CD14-positive monocyte (primary cell): Measurements from ENCODE around the gene NMUR1. TPM values are rescaled to one million over a fixed set of nuclear protein-coding genes. Genes with fewer than 3 reads are reported as not detected.
A peak's percentile ranks its signal among the peaks of the same experiment; 100 is the strongest.
"Not testable (repeated sequence)": the region's sequence is repeated elsewhere in the genome, so short reads cannot be mapped to it uniquely, and the experiment has no call there.

Experiments used
- DNase-seq, 3 donors: peaks; one replicate each; pipeline ENCODE4 v3.0.0-alpha.2; 2011 to 2022
- H2AFZ ChIP-seq: 2 replicates; pipeline ENCODE4 v1.6.0; 2012; ENCODE audit warnings: mild to moderate bottlenecking, low read depth, low read length, inconsistent platforms; ENCODE audit not compliant: insufficient read depth, poor library complexity, severe bottlenecking
- H3K27ac ChIP-seq, 2 donors: 1 replicate in 1 of 2; 2 replicates in 1 of 2; pipeline ENCODE4 v1.5.1; 2012 to 2013; ENCODE audit warnings: low read length in 2 of 2, control low read depth in 1 of 2, inconsistent platforms in 1 of 2, low read depth in 1 of 2, mild to moderate bottlenecking in 1 of 2
- H3K27me3 ChIP-seq, 2 donors: one replicate each; pipeline versions ENCODE4 v1.6.0 to v1.6.1; 2011 to 2013; ENCODE audit warnings: low read length in 2 of 2; ENCODE audit not compliant: control insufficient read depth in 2 of 2, insufficient read depth in 2 of 2
- H3K36me3 ChIP-seq, 2 donors: replicated peaks in 1 of 2; 1 replicate in 1 of 2; 2 replicates in 1 of 2; pipeline versions ENCODE4 v1.5.1 to v1.6.1; 2012 to 2013; ENCODE audit warnings: low read length in 2 of 2, control low read depth in 1 of 2, inconsistent platforms in 1 of 2, mild to moderate bottlenecking in 1 of 2; ENCODE audit not compliant: insufficient read depth in 2 of 2, control insufficient read depth in 1 of 2
- H3K4me1 ChIP-seq, 2 donors: 1 replicate in 1 of 2; 2 replicates in 1 of 2; pipeline versions ENCODE4 v1.5.1 to v1.6.1; 2012 to 2013; ENCODE audit warnings: low read length in 2 of 2, control low read depth in 1 of 2, inconsistent platforms in 1 of 2, mild to moderate bottlenecking in 1 of 2, moderate library complexity in 1 of 2; ENCODE audit not compliant: insufficient read depth in 2 of 2, control insufficient read depth in 1 of 2
- H3K4me2 ChIP-seq: replicated peaks from 2 replicates; pipeline ENCODE3; 2012; ENCODE audit warnings: low read length, moderate library complexity, mild to moderate bottlenecking; ENCODE audit not compliant: poor library complexity, severe bottlenecking; ENCODE audit errors: extremely low read depth
- H3K4me3 ChIP-seq, 3 experiments: fragments of 200-600 bp in 1 of 3; sonication (generic) in 1 of 3; replicated peaks in 1 of 3; 1 replicate in 2 of 3; 2 replicates in 1 of 3; pipeline ENCODE4 v1.5.1; 2011 to 2013; ENCODE audit warnings: low read length in 3 of 3, mild to moderate bottlenecking in 3 of 3, control low read depth in 2 of 3, low read depth in 2 of 3, inconsistent platforms in 1 of 3, moderate library complexity in 1 of 3
- H3K79me2 ChIP-seq: 2 replicates; pipeline ENCODE4 v1.6.0; 2012; ENCODE audit warnings: mild to moderate bottlenecking, control low read depth, inconsistent platforms, low read length, moderate library complexity; ENCODE audit not compliant: insufficient read depth
- H3K9ac ChIP-seq: 2 replicates; pipeline ENCODE4 v1.6.0; 2017; ENCODE audit warnings: low read length, mild to moderate bottlenecking; ENCODE audit not compliant: insufficient read depth, poor library complexity, severe bottlenecking
- H3K9me3 ChIP-seq, 2 donors: replicated peaks in 1 of 2; 1 replicate in 1 of 2; 2 replicates in 1 of 2; pipeline versions ENCODE4 v1.5.1 to v1.6.1; 2012 to 2013; ENCODE audit warnings: low read length in 2 of 2, control low read depth in 1 of 2; ENCODE audit not compliant: control insufficient read depth in 1 of 2, insufficient read depth in 1 of 2
- H4K20me1 ChIP-seq: 2 replicates; pipeline ENCODE4 v1.6.0; 2012; ENCODE audit warnings: mild to moderate bottlenecking, low read length, control low read depth, moderate library complexity; ENCODE audit not compliant: insufficient read depth
- H3K27ac Mint-ChIP-seq, 7 donors: one replicate each; pipeline ENCODE4 v1.8.0; 2020; ENCODE audit warnings: mild to moderate bottlenecking in 7 of 7, mixed read lengths in 7 of 7, moderate library complexity in 6 of 7, inconsistent platforms in 2 of 7
- H3K27me3 Mint-ChIP-seq, 3 donors: one replicate each; pipeline ENCODE4 v1.8.0; 2021 to 2022; ENCODE audit warnings: low read depth in 3 of 3, mild to moderate bottlenecking in 3 of 3, mixed read lengths in 3 of 3, moderate library complexity in 3 of 3, inconsistent platforms in 1 of 3
- H3K36me3 Mint-ChIP-seq, 2 donors: one replicate each; pipeline ENCODE4 v1.8.0; 2020; ENCODE audit warnings: mixed read lengths in 2 of 2, inconsistent platforms in 1 of 2, mild to moderate bottlenecking in 1 of 2
- H3K4me1 Mint-ChIP-seq: one replicate; pipeline ENCODE4 v1.8.0; 2020; ENCODE audit warnings: mild to moderate bottlenecking, mixed read lengths
- H3K4me3 Mint-ChIP-seq, 2 donors: one replicate each; pipeline ENCODE4 v1.8.0; 2020; ENCODE audit warnings: mild to moderate bottlenecking in 2 of 2, mixed read lengths in 2 of 2, moderate library complexity in 1 of 2
- H3K9me3 Mint-ChIP-seq, 7 donors: one replicate each; pipeline ENCODE4 v1.8.0; 2020 to 2022; ENCODE audit warnings: mixed read lengths in 7 of 7, mild to moderate bottlenecking in 6 of 7, moderate library complexity in 6 of 7, inconsistent platforms in 2 of 7
- CTCF ChIP-seq: fragments of 200-600 bp; IDR thresholded peaks from one replicate; pipeline ENCODE4 v1.8.0; 2022; ENCODE audit warnings: antibody characterized with exemption, mild to moderate bottlenecking
- WGBS: methylation state at CpG from one replicate; pipeline ENCODE4 v1.1.5; 2013; ENCODE audit warnings: missing lambda C conversion rate; ENCODE audit not compliant: insufficient coverage; 5-methylcytosine and 5-hydroxymethylcytosine counted together
- intact Hi-C, 2 donors: fragments of 100-400 bp; cut with micrococcal nuclease; formaldehyde crosslinking; loops; one replicate each; pipeline versions ENCODE4 v1.15.0 to v1.15.1; 2023
- polyA plus RNA-seq, 3 donors: library from polyadenylated mRNA; depleted of rRNA in 1 of 3; unstranded in 2 of 3; stranded (reverse) in 1 of 3; fragments of 300-500 nt in 2 of 3; fragments of >200 nt in 1 of 3; fragmentation: Illumina TruSeq in 2 of 3; gene quantifications; 1 replicate in 2 of 3; 2 replicates in 1 of 3; pipeline ENCODE4 v1.2.3, GENCODE V29; 2012 to 2021

Gene NMUR1
- polyA plus RNA-seq, 3 donors = not detected

GRCh38 chr2:231571661-231572191 is 41.5 kb upstream of the NMUR1 start:
- peaks cover 3 to 8% (median 5%) of the 10 kb centered on the region in 3 donors for H3K27me3 Mint-ChIP-seq
- no peak overlapping the region for H3K4me3 Mint-ChIP-seq
- no peak overlapping the region for H3K4me3 ChIP-seq
- no peaks in the 10 kb centered on the region for H3K4me1 ChIP-seq
- no peaks in the 10 kb centered on the region for H3K79me2 ChIP-seq
- H3K9me3 ChIP-seq = no peaks in the 10 kb centered on the region
- H4K20me1 ChIP-seq = no peaks in the 10 kb centered on the region
- no peak overlapping the region for H3K27ac Mint-ChIP-seq
- H3K9me3 Mint-ChIP-seq = peaks cover 0 to 3% (median 0%) of the 10 kb centered on the region in 7 donors
- H3K27ac ChIP-seq = no peak overlapping the region
- DNase-seq = no peak
- H3K36me3 Mint-ChIP-seq = no peaks in the 10 kb centered on the region
- no peak overlapping the region for H3K9ac ChIP-seq
- H3K4me1 Mint-ChIP-seq = peaks cover 8% of the 10 kb centered on the region
- H3K27me3 ChIP-seq = no peaks in the 10 kb centered on the region
- H2AFZ ChIP-seq = no peak overlapping the region
- no peaks in the 10 kb centered on the region for H3K36me3 ChIP-seq
- 96% methylated on average over 4 of the region's 4 CpGs for WGBS
- no peak for TF ChIP-seq CTCF
- intact Hi-C loops = no loop called here
- no peak overlapping the region for H3K4me2 ChIP-seq

GRCh38 chr2:231570915-231571314 is 40.7 kb upstream of the NMUR1 start:
- H3K9me3 Mint-ChIP-seq, H3K9me3 ChIP-seq, H3K4me3 ChIP-seq, H3K27me3 Mint-ChIP-seq, H3K4me1 Mint-ChIP-seq, H3K9ac ChIP-seq, H3K4me2 ChIP-seq, H3K79me2 ChIP-seq, intact Hi-C loops, H2AFZ ChIP-seq, DNase-seq, H3K27ac ChIP-seq, H3K36me3 Mint-ChIP-seq, H4K20me1 ChIP-seq, H3K4me1 ChIP-seq, H3K27me3 ChIP-seq, H3K4me3 Mint-ChIP-seq, H3K36me3 ChIP-seq: not testable (repeated sequence)
- peak overlapping the region in 1 of 7 donors; percentile 32 for H3K27ac Mint-ChIP-seq
- WGBS = 80% methylated on average over 2 of the region's 5 CpGs
